Dermis blood vessel endothelial cell (primary cell): ENCODE measurements around the gene OGFOD3. TPM values are rescaled to one million over a fixed set of nuclear protein-coding genes. Genes with fewer than 3 reads are reported as not detected.
"Not testable (repeated sequence)": the region's sequence is repeated elsewhere in the genome, so short reads cannot be mapped to it uniquely, and the experiment has no call there.

Source experiments
- DNase-seq: peaks from one replicate; pipeline ENCODE4 v3.0.0; 2010
- total RNA-seq: library from RNA; depleted of rRNA; stranded (reverse); fragments of >200 nt; gene quantifications from 2 replicates; pipeline ENCODE4 v1.2.3, GENCODE V29; 2014

Gene OGFOD3, protein sequence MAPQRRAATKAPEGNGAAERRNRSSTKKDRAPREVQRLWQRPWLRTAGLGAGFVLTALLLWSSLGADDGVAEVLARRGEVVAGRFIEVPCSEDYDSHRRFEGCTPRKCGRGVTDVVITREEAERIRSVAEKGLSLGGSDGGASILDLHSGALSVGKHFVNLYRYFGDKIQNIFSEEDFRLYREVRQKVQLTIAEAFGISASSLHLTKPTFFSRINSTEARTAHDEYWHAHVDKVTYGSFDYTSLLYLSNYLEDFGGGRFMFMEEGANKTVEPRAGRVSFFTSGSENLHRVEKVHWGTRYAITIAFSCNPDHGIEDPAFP
- total RNA-seq: 35.1 and 44.0 TPM in 2 replicates

DNA sequence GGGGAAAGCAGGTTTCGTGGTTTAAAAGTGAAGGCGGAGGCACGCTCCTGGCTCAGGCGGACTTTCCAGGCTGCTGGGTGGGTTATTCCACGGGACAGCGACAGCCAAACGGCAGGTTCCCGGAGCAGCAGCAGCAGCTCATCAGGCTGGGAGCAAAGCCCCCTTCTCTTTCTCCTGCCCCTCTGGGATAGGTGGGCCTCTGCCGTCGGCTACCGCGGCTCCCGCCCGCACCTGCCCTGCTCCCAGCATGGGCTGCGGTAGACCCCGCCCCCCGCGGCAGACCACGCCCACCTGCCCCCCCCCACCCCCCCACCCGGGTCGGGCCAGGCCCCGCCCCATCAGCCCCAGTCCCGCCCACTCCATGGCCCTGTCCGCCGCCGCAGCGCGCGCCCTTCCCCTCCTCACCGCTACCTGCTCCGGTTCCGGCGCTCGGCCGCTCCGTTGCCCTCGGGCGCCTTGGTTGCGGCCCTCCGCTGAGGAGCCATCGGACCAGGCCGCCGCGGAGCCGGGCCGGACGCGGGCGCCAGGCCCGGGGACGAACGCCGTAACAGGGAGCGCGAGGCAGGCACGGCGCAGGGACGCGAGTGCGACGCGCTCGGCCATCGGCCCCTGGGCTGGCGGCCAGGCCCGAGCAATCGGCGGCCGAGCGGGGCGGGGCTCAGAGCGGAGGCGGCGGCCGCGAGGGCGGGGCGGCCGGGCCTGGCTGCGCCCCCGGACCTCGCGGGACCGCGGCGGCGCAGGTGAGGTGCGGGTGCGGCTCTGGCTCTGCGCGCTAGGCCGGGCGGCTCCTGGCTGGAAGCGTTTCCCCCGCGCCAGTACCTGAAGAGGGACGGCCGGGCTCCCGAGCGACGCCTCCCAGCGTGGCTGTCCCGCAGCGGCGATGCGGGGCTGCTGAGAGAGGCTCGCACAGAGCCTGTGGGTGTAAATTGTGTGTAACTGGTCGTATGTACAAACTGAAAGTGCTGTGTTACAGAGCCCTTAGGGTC is at the start of gene OGFOD3, which contains the start of gene HEXD:
Gene OGFOD3, minus strand, starts transcription at position 586 of the 986 bp plus-strand sequence. Its CDS starts 101 bp downstream, at position 485.
Gene HEXD, plus strand, starts transcription at position 347 of the 986 bp plus-strand sequence. CDS start 1,453 bp downstream, outside the sequence.
- DNase-seq: peak; percentile 89

DNA sequence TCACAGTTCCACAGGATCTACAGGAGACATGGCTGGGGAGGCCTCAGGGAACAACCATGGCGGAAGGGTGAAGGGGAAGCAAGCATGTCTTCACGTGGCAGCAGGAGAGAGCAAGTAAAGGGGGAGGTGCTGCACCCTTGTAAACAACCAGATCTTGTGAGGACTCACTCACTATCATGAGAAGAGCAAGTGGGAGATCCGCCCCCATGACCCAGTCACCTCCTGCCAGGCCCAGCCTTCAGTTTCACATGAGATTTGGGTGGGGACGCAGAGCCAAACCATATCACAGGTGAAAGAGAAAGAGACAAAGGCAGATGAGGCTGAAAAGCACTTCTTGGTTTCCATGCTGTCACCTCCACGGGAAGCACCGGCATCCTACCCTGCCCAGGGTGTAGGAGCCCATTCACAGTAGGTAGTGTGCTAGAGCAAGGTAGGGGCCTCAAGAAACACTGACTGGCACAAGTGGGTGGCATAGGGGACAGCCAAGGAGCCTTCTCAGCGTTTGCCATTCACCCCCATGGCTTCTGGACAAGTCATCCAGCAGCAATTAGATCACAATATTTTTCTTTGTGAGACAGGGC is 46.7 kb upstream of the OGFOD3 start:
- DNase-seq: no peak

DNA sequence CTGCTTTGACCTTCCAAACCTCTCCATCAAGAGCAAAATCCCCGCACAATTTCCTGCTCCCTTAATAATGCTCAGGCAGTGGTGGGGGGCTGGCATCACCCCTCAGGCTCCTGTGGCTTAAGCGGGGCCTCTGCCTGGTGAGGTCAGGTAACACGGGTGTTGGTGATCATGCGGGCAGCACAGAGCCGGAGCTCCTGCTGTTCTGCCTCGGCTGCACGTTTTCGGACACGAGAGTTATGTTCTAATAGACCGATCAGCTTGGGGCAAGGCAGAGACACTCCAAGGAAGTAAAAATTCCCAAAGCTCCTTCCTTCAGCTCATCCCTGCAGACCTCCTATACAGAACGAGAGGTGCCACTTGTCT is 46.2 kb upstream of the OGFOD3 start:
- no peak for DNase-seq

DNA sequence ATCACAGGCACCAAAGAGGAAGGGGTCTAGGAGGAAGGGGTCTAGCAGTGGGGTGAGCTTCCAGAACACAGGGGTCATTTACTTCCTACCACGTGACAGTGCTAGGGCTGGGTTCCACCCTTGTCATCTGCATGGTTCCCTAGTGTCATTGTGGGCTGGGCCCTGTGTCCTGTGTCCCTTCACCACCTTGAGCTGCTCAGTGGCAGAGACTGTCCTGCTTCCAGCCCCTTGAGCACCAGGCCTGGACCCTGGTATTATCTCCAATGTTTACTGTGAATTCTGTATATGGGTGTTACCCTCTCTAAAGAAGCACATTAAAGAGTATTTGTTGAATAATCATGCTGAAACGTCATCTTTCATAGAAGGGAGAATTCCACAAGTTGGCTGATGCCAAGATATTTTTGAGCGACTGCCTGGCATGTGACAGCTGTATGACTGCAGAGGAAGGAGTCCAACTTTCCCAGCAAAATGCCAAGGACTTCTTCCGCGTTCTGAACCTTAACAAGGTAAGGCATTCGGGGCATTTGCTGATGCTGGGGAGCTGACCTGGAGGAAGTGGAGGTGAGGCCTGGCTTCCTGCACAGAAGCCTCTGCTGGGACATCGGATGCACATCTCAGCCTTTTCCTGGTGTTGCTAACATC is 45.7 kb upstream of the OGFOD3 start:
- peak; percentile 57 for DNase-seq

DNA sequence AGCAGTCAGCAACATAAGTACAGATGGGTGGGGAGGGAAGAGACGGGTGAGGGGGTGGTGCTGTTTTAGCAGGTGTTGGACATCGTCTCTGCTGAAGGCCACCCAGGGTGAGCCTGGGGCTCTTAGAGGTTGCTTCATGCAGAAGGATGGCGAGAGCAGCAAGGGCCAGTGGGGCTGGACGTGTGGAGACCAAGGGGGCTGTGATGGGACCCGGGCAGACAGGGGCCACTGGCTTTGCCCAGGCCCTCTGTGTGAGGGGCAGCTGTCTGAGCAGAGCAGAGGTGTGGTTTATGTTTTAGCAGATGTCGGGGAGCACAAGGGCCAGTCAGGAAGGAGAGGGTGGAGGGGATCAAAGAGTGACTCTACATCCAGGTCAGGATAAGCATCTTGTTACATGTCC is 45.0 kb upstream of the OGFOD3 start:
- DNase-seq: no peak

DNA sequence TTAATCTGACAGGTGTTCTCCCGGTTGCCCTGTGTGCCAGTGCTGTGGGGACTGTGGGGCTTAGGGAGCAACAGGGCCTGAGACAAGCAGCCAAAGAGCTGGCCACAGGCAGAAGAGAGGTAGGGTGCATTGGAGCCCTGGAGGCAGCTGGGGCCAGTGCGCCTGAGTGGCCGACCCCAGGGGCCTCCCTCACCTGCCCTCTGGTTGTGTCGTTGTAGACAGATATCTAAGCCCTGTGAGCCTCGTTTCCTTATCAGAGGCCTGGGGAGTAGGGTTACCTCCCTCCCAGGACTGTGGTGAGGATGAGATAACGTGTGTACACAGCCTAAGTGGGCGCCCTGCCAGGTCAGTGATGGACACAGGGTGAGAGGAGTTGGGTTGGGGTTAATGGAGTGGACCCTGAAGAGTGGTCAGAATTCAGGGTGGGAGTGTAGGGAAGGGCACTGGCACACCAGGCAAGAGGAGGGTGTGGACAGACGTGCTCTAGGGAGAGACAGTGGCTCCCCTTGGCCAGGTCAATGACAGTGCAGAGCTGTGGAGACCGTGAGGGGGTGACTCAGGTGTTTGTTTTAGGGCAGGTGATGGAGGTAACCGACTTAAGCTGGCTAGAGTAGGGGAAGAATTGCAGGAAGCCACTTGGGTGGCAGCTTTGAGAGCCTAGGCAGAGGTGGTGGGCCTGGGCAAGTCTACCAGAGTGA is 43.6 kb upstream of the OGFOD3 start:
- no peak for DNase-seq

DNA sequence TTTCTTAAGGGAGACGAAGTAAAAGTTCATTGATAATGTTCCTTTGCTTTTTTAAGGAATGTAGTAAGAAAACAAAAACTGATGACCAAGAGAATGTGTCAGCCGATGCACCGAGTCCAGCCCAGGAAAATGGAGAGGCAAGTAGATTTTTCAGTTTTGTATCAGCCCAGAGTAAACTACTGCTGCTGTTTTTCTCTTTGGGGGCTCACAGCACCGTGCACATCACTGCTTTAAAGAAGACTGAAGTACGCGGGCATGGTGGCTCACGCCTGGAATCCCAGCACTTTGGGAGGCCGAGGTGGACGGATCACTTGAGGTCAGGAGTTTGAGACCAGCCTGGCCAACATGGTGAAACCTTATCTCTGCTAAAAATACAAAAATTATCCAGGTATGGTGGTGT is 41.5 kb upstream of the OGFOD3 start:
- DNase-seq: not testable (repeated sequence)

DNA sequence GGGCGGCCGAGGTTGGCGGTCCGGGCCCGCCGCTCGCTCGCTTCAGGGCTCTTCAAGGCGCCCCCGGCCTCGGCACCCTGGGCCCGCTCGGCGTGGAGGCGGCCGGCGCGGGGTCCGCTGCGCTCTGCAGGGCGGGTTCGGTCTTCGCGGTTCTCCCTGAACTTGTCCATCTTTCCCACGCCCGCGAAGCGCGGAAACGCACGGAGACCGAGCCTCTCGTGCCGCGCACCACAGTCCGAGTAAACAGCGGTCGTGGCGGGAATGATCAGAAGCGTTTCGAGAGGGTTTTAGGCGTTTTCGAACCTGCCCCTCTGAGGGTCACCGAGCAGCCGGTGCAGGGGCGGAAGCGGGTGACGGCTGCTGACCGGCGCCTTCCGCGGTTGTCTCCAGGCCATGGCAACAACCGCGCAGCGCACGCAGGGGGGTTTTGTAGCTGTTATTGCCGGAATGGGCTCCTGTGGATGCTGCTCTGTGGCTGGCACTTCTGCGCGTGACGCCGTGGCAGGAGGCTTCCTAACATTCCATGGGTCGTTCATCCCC is 40.6 kb upstream of the OGFOD3 start:
- DNase-seq: peak; percentile 83

DNA sequence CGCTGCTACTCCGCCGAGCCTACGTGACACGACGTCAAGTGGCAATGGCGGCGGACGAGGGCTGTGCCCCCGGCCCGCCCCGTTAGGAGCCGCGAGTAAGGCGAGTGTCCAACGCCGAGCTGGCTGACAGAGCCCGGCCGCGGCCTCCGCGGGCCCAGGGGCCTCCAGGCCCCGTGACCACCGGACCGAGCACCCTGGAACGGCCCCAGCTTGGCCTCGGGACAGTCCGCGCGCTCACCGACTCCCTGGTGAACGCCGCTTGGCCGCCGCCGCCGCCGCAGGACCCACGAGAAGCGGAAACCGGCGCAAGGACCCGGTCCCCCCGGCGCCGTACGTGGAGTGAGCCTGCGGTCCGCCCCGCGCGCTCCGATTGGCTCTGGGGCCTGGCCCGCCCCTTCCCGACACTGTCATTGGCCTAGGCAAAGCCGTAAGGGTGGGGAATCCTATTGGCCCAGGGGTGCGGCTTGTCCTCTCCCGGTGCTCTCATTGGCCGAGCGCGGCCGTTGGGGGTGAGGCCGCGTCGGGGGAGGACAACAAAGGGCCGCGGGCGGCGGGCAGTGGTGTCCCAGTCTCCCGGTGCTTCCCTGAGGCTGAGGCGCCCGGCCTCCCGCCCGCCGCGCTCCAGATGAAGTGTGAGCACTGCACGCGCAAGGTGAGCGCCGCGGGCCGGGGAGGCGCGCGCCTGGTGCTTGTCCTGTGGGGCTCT is 39.9 kb upstream of the OGFOD3 start, which contains the start of gene NARF:
Gene NARF, plus strand, starts transcription at position 563 of the 706 bp plus-strand sequence. Its CDS starts 63 bp downstream, at position 626.
- peak; percentile 99 for DNase-seq

DNA sequence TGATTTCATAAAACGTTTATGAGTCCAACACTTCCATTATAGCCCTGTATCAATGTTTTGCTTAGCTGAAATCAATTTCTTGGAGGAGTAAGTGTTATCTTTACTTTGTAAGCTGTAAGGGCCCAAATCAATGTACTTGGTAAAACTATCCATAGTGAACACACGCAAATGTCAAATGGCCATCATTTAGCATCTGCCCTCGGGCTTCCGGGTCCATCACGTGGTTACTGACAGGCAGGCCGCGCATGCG is 39.5 kb upstream of the OGFOD3 start:
- DNase-seq: no peak

DNA sequence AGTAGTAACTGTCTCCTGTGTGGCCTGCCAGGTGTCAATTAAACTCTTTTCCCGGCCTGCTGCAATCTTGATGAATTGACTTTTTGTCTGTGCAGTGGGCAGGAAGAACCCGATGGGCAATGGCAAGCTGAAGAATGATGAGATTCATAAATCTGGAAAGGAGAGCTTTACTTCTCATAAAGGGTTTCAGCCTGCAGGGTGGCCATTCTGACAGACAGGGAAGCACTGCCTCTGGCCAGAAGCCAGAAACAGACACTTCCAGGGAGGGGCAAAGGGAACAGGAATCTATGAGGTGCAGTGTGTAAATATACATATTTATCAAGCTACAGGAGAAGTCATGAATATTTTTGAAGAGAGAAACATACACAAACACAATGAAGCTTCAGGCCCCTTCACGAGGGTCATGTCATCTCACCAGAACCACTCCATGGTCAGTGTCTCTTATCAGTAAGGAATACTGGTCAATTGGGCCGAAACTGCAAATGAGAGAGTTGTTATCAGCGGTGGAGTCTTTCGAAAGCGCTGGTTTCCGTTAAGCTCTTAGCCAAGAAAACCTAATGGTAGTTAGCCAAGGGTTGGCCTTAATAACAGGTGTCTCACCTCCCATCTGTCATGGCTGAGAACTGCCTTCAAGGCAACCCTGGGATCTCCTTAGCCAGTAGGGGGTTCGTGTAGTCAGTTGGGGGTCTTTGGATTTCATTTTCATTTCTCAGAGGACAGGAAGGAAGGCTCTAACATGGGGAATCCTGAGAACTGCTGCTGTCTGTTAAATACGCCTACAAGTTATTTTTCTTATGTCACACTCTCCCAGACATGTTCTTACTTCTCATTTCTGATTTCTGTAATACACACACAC is 38.9 kb upstream of the OGFOD3 start:
- no peak for DNase-seq

DNA sequence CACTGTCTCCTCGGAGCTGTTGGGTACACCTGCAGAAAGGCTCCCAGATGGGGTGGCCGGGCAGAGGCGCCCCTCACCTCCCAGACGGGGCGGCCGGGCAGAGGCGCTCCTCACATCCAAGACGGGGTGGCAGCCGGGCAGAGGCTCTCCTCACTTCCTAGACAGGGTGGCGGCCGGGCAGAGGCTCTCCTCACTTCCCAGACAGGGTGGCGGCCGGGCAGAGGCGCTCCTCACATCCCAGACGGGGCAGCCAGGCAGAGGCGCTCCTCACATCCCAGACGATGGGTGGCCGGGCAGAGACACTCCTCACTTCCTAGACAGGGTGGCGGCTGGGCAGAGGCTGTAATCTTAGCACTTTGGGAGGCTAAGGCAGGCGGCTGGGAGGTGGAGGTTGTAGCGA is 35.3 kb upstream of the OGFOD3 start:
- DNase-seq: not testable (repeated sequence)

DNA sequence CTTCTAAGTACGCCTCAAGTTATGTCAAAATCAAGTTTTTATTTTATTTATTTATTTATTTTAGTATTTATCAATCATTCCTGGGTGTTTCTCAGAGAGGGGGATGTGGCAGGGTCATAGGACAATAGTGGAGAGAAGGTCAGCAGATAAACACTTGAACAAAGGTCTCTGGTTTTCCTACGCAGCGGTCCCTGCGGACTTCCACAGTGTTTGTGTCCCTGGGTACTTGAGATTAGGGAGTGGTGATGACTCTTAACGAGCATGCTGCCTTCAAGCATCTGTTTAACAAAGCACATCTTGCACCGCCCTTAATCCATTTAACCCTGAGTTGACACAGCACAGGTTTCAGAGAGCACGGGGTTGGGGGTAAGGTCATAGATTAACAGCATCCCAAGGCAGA is 34.8 kb upstream of the OGFOD3 start:
- not testable (repeated sequence) for DNase-seq

DNA sequence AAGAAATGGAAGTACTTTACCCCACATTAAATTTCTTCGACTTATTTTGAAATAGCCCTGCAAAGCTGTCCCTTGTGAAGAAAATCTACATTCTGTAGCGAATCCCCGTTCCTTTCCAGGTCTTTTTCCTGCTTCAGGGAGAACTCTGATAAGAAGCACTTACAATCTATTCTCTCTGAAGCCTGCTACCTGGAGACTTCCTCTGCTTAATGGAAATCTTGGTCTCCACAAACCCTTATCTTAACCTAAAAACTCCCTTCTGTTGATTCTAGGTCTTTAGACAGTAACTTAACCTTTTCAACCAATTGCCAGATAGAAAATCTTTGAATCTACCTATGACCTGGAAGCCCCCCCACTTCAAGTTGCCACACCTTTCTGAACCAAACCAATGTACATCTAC is 33.8 kb upstream of the OGFOD3 start:
- DNase-seq: no peak

DNA sequence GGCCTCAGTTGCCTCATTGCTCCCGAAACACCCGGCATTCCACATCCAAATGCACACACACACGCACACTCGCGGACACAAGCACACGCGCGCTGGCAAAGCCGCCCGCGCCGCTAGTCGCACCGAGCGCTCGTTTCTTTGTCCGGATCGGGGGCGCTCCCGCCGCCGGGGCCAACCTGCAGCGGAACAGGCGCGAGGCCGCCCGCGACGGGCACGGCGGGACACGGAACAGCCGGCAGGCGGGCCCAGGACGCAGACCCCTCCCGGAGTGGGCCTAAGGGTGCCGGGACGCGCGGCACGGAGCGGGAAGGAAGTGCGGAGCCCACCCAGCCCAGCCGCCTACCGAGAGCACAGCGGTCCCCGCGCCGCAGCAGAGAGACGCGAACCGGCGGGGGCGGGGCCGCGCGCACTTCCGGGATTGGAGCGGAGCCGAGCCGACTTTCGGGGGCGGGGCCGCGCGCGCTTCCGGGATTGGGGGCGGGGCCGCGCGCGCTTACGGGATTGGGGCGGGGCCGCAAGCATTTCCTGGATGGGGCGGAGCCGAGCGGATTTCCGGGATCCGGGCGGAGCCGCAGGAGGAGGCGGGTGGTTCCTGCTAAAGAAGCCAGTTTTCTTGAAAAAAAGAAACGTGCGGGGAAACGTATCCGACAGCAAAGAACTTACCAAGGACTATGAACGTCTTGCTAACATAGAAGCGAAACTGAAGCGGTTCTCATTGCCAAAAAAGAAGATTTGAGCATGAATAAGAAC is 32.1 kb upstream of the OGFOD3 start, which contains the start of gene CYBC1:
Gene CYBC1, minus strand, starts transcription at position 396 of the 750 bp plus-strand sequence. CDS start 1,498 bp downstream, outside the sequence.
- peak; percentile 94 for DNase-seq

DNA sequence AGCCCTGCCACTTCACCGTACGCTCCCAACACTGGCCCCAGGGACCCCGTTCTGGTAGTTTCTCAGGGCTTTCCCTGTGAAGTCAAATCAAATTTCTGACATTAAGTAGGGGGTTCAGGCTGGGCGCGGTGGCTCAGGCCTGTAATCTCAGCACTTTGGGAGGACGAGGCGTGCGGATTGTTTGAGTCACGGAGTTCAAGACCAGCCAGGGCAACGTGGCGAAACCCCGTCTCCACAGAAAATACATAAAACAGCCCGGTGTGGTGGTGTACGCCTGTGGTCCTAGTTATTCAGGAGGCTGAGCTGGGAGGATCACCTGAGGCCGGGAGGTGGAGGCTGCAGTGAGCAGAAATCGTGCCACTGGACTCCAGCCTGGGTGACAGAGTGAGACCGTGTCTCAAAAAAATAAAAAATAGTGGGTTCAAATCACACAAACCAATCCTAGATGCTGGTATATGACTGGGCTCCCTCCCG is 31.5 kb upstream of the OGFOD3 start:
- DNase-seq: no peak

DNA sequence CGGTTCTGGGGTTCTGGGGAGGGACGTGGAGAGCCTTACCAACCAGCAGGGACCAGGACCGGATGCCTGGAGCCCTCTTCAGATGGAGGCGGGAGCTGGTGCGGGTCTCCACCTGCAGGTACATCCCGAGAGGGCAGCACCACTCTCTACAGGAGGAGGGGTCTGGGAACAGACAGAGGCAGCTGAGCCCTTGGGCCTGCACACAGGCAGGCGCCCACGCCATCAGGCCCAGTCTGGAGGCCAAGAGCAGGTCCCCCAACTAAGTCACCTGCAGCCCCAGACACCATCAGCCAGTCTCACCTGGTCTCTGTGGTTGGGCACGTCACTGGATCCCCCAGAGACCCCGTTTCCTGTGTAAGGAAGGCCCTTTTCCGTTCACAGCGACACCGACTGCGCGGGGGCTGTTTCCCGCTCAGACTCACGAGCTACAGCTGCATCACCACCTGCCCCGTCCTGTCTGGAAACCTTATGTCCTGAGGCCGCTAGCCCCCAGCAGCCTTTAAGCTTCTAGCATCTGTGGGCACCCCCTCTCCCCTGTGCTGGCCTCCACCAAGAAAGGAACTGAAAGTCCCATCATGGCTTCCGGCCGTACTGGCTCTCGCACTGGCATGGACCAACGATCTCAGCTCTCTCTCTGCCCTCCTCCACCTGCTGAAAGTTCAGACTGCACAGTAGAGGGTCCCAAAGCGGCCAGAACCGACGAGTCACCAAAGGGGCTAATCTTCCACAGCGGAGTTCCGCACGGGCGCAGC is 30.9 kb upstream of the OGFOD3 start:
- peak; percentile 34 for DNase-seq

DNA sequence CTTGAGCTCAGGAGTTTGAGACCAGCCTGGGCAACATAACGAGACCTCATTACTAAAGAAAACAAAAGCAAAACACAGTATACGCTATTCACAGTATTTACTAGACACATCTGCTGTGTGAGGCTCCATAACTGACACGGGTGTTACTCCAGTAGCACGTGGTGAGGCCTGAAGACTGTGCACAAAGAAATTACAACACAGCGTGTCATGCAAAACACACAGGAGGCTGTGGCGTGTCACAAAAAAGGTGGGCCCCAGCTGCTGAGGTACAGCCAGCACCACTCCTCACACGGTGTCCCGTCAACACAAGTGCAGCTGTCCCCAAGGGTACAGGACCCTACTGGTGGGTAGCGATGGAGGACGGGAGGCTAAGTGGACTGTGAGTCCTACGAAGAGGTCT is 29.5 kb upstream of the OGFOD3 start:
- DNase-seq: no peak
